ENCODE measurements around the gene POGZ.

The POGZ gene

DNA sequence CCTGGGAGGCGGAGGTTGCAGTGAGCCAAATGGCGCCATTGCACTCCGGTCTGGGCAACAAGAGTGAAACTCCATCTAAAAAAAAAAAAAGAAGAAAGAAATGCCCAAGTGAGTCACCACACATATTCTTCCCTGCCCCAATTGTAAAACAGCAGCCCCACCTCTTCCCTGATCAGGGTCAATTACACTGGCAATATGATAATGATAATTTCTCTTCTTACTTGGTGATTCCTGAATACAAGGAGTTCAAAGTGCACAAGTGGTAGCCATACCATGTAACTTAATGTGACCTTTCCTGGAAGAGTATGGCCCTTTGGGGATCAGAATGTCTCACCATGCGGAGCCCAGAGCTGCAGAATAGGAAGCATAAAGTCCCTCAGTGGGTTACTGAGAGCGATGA, 40.1 kb upstream of the POGZ start:
- H3K18ac ChIP-seq (ENCODE audit: low read depth in 1 of 2, low read length in 2 of 2) = no peak overlapping the region
- no peak overlapping the region for H3K4ac ChIP-seq (ENCODE audit: low read depth in 1 of 2, low read length in 2 of 2)
- H2BK15ac ChIP-seq (ENCODE audit: low read depth, poor library complexity, severe bottlenecking) = no peak overlapping the region
- H3K27me3 ChIP-seq (ENCODE audit: control insufficient read depth in 1 of 2, insufficient read depth in 1 of 2, low read length in 2 of 2) = peaks cover 4 to 31% of the 10 kb centered on the region in 2 experiments
- WGBS = 93% methylated on average over 5 of the region's 5 CpGs
- H2AFZ ChIP-seq (ENCODE audit: low read depth, low read length) = no peak overlapping the region
- no peak overlapping the region for H4K8ac ChIP-seq (ENCODE audit: low read length)
- H3K9ac ChIP-seq (ENCODE audit: low read length) = no peak overlapping the region
- H3K27ac ChIP-seq (ENCODE audit: low read length, poor library complexity, severe bottlenecking) = no peak overlapping the region
- H3K4me2 ChIP-seq (ENCODE audit: low read length, poor library complexity, severe bottlenecking) = no peak overlapping the region
- no peaks in the 10 kb centered on the region for H3K9me3 ChIP-seq (ENCODE audit: control insufficient read depth, low read length)
- H3K79me1 ChIP-seq (replicated peaks; ENCODE audit: low read length, poor library complexity, severe bottlenecking) = no peaks in the 10 kb centered on the region
- H2AK5ac ChIP-seq (ENCODE audit: low read length, severe bottlenecking) = no peak overlapping the region
- no peak overlapping the region for H2BK120ac ChIP-seq (ENCODE audit: low read depth, low read length)
- H2BK5ac ChIP-seq (ENCODE audit: low read depth, low read length, poor library complexity, severe bottlenecking) = no peak overlapping the region
- H3K23ac ChIP-seq (ENCODE audit: low read length in 2 of 2) = no peak overlapping the region
- no peak overlapping the region for H3K14ac ChIP-seq (ENCODE audit: low read length in 2 of 2)
- peaks cover 3% of the 10 kb centered on the region for H3K4me1 ChIP-seq (ENCODE audit: control insufficient read depth, insufficient read depth, low read depth, low read length)
- no peak for DNase-seq
- no peaks in the 10 kb centered on the region for H3K36me3 ChIP-seq (ENCODE audit: control insufficient read depth in 1 of 2, insufficient read depth in 2 of 2, low read depth in 1 of 2, low read length in 2 of 2)
- H4K91ac ChIP-seq (ENCODE audit: low read length) = no peak overlapping the region
- H2BK12ac ChIP-seq (ENCODE audit: low read length in 2 of 2) = no peak overlapping the region
- H3K4me3 ChIP-seq (ENCODE audit: insufficient read depth in 1 of 2, low read depth in 1 of 2, low read length in 2 of 2) = no peak overlapping the region

DNA sequence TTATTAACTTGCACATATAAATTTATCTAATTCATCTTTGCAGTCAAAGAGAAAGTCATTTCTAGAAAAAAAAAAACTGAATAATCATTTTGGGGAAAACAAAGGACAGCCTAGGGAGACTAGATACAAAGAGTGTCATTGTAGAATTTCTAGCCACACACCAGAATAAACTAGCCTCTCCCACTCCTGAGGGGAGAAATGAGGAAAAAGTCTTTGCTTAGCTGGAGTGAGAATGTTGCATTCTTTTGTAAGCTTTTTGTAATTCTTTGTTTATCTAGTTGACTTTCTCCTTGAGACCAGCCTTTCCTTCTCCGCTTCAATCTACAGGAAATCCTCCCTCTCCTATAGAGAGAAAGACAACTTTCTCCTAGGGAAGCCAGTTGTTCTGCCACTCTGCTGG, 36.0 kb upstream of the POGZ start:
- Histone ChIP-seq H3K9me3 (ENCODE audit: control insufficient read depth, low read length) (no peaks in the 10 kb centered on the region), H3K27ac (ENCODE audit: low read length, poor library complexity, severe bottlenecking) (peak overlapping the region; percentile 45), H3K4me2 (ENCODE audit: low read length, poor library complexity, severe bottlenecking) (no peak overlapping the region), H3K36me3 (ENCODE audit: control insufficient read depth in 1 of 2, insufficient read depth in 2 of 2, low read depth in 1 of 2, low read length in 2 of 2) (no peaks in the 10 kb centered on the region), H3K4me3 (ENCODE audit: insufficient read depth in 1 of 2, low read depth in 1 of 2, low read length in 2 of 2) (no peak overlapping the region), H2BK15ac (ENCODE audit: low read depth, poor library complexity, severe bottlenecking) (no peak overlapping the region), H4K91ac (ENCODE audit: low read length) (no peak overlapping the region), H3K18ac (ENCODE audit: low read depth in 1 of 2, low read length in 2 of 2) (no peak overlapping the region), H3K4me1 (ENCODE audit: control insufficient read depth, insufficient read depth, low read depth, low read length) (peaks cover 5% of the 10 kb centered on the region), H3K14ac (ENCODE audit: low read length in 2 of 2) (no peak overlapping the region), H3K79me1 (replicated peaks; ENCODE audit: low read length, poor library complexity, severe bottlenecking) (no peaks in the 10 kb centered on the region), H3K27me3 (ENCODE audit: control insufficient read depth in 1 of 2, insufficient read depth in 1 of 2, low read length in 2 of 2) (peaks cover 4 to 28% of the 10 kb centered on the region in 2 experiments), H2BK120ac (ENCODE audit: low read depth, low read length) (no peak overlapping the region), H4K8ac (ENCODE audit: low read length) (no peak overlapping the region), H2BK5ac (ENCODE audit: low read depth, low read length, poor library complexity, severe bottlenecking) (no peak overlapping the region), H2AFZ (ENCODE audit: low read depth, low read length) (no peak overlapping the region), H3K4ac (ENCODE audit: low read depth in 1 of 2, low read length in 2 of 2) (no peak overlapping the region), H2BK12ac (ENCODE audit: low read length in 2 of 2) (no peak overlapping the region), H3K9ac (ENCODE audit: low read length) (no peak overlapping the region), H3K23ac (ENCODE audit: low read length in 2 of 2) (no peak overlapping the region), H2AK5ac (ENCODE audit: low read length, severe bottlenecking) (no peak overlapping the region)
- no peak for DNase-seq
- 66% methylated on average over 1 of the region's 1 CpG for WGBS

DNA sequence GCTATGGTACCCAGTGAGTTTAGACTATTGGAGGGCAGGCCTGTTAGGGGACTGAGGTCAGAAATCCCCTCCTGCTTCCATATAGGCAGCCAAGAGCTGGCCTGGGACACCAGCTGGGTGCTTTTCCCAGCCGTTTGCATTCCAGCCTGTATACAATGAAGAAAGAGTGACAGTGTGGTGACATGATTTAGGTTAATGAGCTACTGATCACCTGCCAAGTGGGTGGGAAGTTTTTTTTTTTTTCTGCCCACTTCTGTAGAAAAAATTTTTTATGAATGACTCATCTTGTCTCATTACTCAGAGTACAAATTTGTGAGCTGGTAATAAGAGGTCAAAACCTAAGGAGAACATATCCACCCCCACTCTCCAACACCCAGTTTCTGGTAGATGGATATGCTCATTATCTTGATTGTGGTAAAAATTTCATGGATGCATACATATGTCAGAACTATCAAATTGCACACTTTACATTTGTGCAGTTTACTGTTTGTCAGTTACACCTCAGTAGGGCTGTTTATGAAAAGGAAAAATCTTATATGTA, 35.5 kb upstream of the POGZ start:
- Histone ChIP-seq H3K4me2 (ENCODE audit: low read length, poor library complexity, severe bottlenecking) (peak overlapping the region; percentile 44), H3K79me1 (replicated peaks; ENCODE audit: low read length, poor library complexity, severe bottlenecking) (no peaks in the 10 kb centered on the region), H2BK5ac (ENCODE audit: low read depth, low read length, poor library complexity, severe bottlenecking) (no peak overlapping the region), H3K27me3 (ENCODE audit: control insufficient read depth in 1 of 2, insufficient read depth in 1 of 2, low read length in 2 of 2) (peaks cover 4 to 23% of the 10 kb centered on the region in 2 experiments), H3K36me3 (ENCODE audit: control insufficient read depth in 1 of 2, insufficient read depth in 2 of 2, low read depth in 1 of 2, low read length in 2 of 2) (no peaks in the 10 kb centered on the region), H2BK15ac (ENCODE audit: low read depth, poor library complexity, severe bottlenecking) (no peak overlapping the region), H3K14ac (ENCODE audit: low read length in 2 of 2) (no peak overlapping the region), H3K9me3 (ENCODE audit: control insufficient read depth, low read length) (no peaks in the 10 kb centered on the region), H3K4me3 (ENCODE audit: insufficient read depth in 1 of 2, low read depth in 1 of 2, low read length in 2 of 2) (no peak overlapping the region), H3K27ac (ENCODE audit: low read length, poor library complexity, severe bottlenecking) (peak overlapping the region; percentile 44), H2BK12ac (ENCODE audit: low read length in 2 of 2) (no peak overlapping the region), H4K8ac (ENCODE audit: low read length) (no peak overlapping the region), H4K91ac (ENCODE audit: low read length) (no peak overlapping the region), H3K4me1 (ENCODE audit: control insufficient read depth, insufficient read depth, low read depth, low read length) (peaks cover 5% of the 10 kb centered on the region), H3K9ac (ENCODE audit: low read length) (no peak overlapping the region), H2AK5ac (ENCODE audit: low read length, severe bottlenecking) (no peak overlapping the region), H3K23ac (ENCODE audit: low read length in 2 of 2) (no peak overlapping the region), H2AFZ (ENCODE audit: low read depth, low read length) (no peak overlapping the region), H3K18ac (ENCODE audit: low read depth in 1 of 2, low read length in 2 of 2) (no peak overlapping the region), H3K4ac (ENCODE audit: low read depth in 1 of 2, low read length in 2 of 2) (no peak overlapping the region), H2BK120ac (ENCODE audit: low read depth, low read length) (no peak overlapping the region)
- 0% methylated on average over 1 of the region's 1 CpG for WGBS
- peak; percentile 58 for DNase-seq

DNA sequence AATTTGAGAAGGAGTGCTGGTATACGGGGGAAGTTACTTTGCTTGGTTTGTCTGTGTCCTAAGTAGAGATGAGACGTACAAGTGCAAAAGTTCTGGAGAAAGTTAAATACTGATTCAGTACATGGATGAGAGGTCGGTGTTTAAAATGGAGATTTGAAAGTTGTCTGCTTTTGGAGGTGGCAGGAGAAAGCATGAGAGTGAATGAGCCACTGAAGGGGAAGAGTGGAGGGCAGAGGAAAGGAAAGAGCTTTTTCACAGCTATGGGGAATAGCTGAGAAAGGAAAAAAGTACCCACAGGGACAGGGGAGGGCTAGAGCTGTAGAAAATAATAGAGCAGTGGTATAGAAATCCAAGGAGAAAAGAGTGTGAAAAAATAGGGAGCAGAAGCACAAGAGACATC, 33.7 kb upstream of the POGZ start:
- H2BK5ac ChIP-seq (ENCODE audit: low read depth, low read length, poor library complexity, severe bottlenecking) = no peak overlapping the region

More for the DNA sequence above, 33.7 kb upstream of the POGZ start:
- Histone ChIP-seq H2BK120ac (ENCODE audit: low read depth, low read length) (no peak overlapping the region), H3K27ac (ENCODE audit: low read length, poor library complexity, severe bottlenecking) (no peak overlapping the region), H2AK5ac (ENCODE audit: low read length, severe bottlenecking) (no peak overlapping the region), H3K4ac (ENCODE audit: low read depth in 1 of 2, low read length in 2 of 2) (no peak overlapping the region), H3K36me3 (ENCODE audit: control insufficient read depth in 1 of 2, insufficient read depth in 2 of 2, low read depth in 1 of 2, low read length in 2 of 2) (no peaks in the 10 kb centered on the region), H3K18ac (ENCODE audit: low read depth in 1 of 2, low read length in 2 of 2) (no peak overlapping the region), H3K9me3 (ENCODE audit: control insufficient read depth, low read length) (no peaks in the 10 kb centered on the region), H2BK12ac (ENCODE audit: low read length in 2 of 2) (no peak overlapping the region), H4K8ac (ENCODE audit: low read length) (no peak overlapping the region), H3K79me1 (replicated peaks; ENCODE audit: low read length, poor library complexity, severe bottlenecking) (no peaks in the 10 kb centered on the region), H3K4me1 (ENCODE audit: control insufficient read depth, insufficient read depth, low read depth, low read length) (peaks cover 5% of the 10 kb centered on the region), H2BK15ac (ENCODE audit: low read depth, poor library complexity, severe bottlenecking) (no peak overlapping the region), H3K9ac (ENCODE audit: low read length) (no peak overlapping the region), H3K23ac (ENCODE audit: low read length in 2 of 2) (no peak overlapping the region), H3K4me3 (ENCODE audit: insufficient read depth in 1 of 2, low read depth in 1 of 2, low read length in 2 of 2) (no peak overlapping the region), H3K14ac (ENCODE audit: low read length in 2 of 2) (no peak overlapping the region), H4K91ac (ENCODE audit: low read length) (no peak overlapping the region), H2AFZ (ENCODE audit: low read depth, low read length) (no peak overlapping the region), H3K27me3 (ENCODE audit: control insufficient read depth in 1 of 2, insufficient read depth in 1 of 2, low read length in 2 of 2) (peaks cover 0 to 17% of the 10 kb centered on the region in 2 experiments), H3K4me2 (ENCODE audit: low read length, poor library complexity, severe bottlenecking) (no peak overlapping the region)
- DNase-seq = no peak
- WGBS = 94% methylated on average over 3 of the region's 3 CpGs
